Activated naive CD8-positive, alpha-beta T cell treated with anti-CD3 and anti-CD28 coated beads for 36 hours (primary cell): ENCODE results near the gene LORICRIN. TPM values are rescaled to one million over a fixed set of nuclear protein-coding genes. Genes with fewer than 3 reads are reported as not detected.

Experiments
- DNase-seq: peaks from one replicate; pipeline ENCODE4 v3.0.0; 2021
- H3K27ac Mint-ChIP-seq: one replicate; pipeline ENCODE4 v1.8.0; 2022; ENCODE audit warnings: mild to moderate bottlenecking, moderate library complexity, mixed read lengths
- H3K27me3 Mint-ChIP-seq: one replicate; pipeline ENCODE4 v1.8.0; 2022; ENCODE audit warnings: mild to moderate bottlenecking, mixed read lengths
- H3K36me3 Mint-ChIP-seq: one replicate; pipeline ENCODE4 v1.8.0; 2021; ENCODE audit warnings: mild to moderate bottlenecking, mixed read lengths
- H3K4me1 Mint-ChIP-seq: one replicate; pipeline ENCODE4 v1.8.0; 2021; ENCODE audit warnings: mixed read lengths
- H3K4me3 Mint-ChIP-seq: one replicate; pipeline ENCODE4 v1.8.0; 2022; ENCODE audit warnings: mild to moderate bottlenecking, moderate library complexity, mixed read lengths
- H3K9me3 Mint-ChIP-seq: one replicate; pipeline ENCODE4 v1.8.0; 2022; ENCODE audit warnings: mixed read lengths
- total RNA-seq, 2 experiments: library from RNA; stranded (reverse); gene quantifications; one replicate each; pipeline ENCODE4 v1.2.3, GENCODE V29; 2021

Gene LORICRIN
- total RNA-seq, 2 experiments from 2014 or later, result not detected

DNA sequence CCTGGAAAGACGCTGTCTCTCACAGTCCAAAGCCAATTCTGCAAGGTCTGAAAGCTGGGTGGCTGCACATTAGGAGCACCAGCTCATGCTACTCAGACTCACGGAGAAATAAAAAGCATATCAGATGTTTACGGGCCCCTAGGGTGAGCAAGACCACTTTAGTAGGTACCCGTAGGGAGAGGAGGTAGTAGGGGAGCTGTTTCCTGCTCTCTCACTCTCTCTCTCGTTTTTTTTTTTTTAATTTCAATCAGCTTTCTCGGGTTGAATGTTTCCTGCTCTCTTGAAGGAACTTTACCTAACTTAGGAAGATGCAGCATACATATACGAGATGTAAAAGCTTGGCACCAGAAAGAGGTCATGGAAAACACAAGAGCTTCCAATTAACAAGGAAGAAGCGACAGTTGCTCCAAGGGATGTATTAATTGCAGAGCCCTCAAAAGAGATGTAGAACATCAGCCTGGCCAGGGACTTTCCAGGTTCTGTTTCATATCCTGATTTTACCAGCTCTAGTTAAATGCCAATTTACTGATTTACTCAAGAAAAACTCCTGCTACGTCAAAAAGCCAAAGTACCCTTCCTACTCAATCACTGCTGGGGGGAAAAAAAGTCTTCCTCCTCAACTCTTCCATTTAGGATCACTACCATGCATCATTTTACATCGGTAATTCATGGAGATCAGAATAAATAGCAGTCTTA, 3.1 kb downstream of the LORICRIN start:
- peaks cover 66% of the 10 kb centered on the region for H3K27me3 Mint-ChIP-seq
- H3K4me3 Mint-ChIP-seq, result peak overlapping the region; percentile 57
- H3K9me3 Mint-ChIP-seq, result no peaks in the 10 kb centered on the region
- no peaks in the 10 kb centered on the region for H3K36me3 Mint-ChIP-seq
- H3K27ac Mint-ChIP-seq, result no peak overlapping the region
- peaks cover 25% of the 10 kb centered on the region for H3K4me1 Mint-ChIP-seq
- DNase-seq, result no peak

DNA sequence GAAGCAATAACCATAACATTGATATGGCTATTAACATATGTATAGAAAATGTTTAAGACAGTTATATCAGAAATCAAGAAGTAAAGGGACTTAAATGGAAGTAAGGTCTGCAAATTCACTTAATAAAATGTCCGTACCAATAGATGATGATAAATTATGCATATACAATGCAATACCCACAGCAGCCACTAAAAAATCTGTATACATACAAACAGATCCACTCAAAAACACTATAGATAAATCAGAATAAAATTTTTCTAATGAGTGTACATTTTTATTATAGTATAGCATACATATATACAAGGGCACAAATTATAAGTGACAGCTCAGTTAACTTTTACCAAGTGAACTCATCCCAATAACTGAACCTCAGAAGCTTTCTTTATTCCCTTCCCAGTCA, 6.0 kb downstream of the LORICRIN start:
- H3K27me3 Mint-ChIP-seq, result peaks cover 80% of the 10 kb centered on the region
- H3K9me3 Mint-ChIP-seq, result no peaks in the 10 kb centered on the region
- DNase-seq, result no peak
- peaks cover 22% of the 10 kb centered on the region for H3K4me1 Mint-ChIP-seq
- H3K4me3 Mint-ChIP-seq, result no peak overlapping the region
- H3K27ac Mint-ChIP-seq, result no peak overlapping the region
- no peaks in the 10 kb centered on the region for H3K36me3 Mint-ChIP-seq

DNA sequence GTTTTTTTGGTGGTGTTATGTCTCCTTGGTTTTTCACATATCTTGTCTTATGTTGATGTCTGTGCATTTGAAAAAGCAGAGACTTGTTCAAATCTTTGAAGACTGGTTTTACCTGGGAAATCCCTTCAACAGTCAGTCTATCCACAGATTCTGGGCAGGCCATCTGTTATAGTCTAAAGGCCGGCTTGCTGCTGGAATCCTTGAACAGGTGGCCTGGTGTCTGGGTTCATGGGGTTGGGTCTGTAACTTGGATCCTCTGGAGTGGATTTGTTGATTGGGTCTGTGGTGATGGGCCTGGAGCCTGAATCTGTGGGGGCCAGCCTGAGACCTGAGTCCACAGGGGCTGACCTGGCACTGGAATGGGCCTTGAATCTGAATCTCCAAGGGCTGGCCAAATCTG, 12.2 kb downstream of the LORICRIN start:
- Mint-ChIP-seq H3K27ac (no peak overlapping the region), H3K4me3 (no peak overlapping the region), H3K36me3 (no peaks in the 10 kb centered on the region), H3K4me1 (no peaks in the 10 kb centered on the region), H3K9me3 (no peaks in the 10 kb centered on the region), H3K27me3 (peaks cover 56% of the 10 kb centered on the region)
- DNase-seq, result no peak

DNA sequence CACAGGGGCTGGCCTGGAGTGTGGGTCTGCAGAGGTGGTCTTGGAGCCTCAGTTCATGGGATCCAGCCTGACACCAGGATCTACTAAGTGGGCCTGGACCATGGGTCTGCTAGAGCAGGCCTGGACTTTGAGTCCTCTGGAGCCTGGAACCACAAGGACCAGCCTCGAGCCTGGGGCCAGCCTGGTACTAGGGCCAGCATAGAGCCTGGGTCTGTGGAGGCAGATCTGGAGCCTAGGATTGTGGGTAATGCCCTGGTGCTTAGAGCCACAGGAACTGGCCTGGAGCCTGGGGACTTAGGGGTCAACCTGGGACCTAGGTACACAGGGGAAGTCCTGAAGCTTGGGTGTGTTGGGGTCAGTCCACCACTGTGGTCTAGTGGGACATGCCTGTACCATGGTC, 12.7 kb downstream of the LORICRIN start:
- Mint-ChIP-seq H3K27me3 (peaks cover 54% of the 10 kb centered on the region), H3K27ac (no peak overlapping the region), H3K9me3 (no peaks in the 10 kb centered on the region), H3K4me1 (no peaks in the 10 kb centered on the region), H3K4me3 (no peak overlapping the region), H3K36me3 (no peaks in the 10 kb centered on the region)
- no peak for DNase-seq

DNA sequence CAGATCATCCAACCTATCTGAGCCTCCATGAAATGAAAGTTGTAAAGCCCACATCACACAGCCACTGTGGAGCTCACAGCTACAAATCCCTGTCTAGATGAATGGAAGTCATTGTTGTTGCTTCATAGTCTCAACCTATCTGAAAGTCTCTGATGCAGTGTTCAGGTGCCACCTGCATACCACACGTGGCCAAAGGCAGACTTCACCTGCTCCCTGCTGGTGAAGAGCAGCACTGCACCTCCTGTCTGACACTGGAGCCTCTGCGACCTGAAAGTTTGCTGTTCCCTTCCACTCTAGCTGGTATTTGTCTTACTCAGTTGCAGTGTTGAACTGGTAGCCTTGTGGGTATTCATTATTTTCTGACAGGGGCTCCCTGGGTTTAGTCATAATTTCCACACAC, 18.4 kb downstream of the LORICRIN start:
- peak; percentile 41 for DNase-seq
- Mint-ChIP-seq H3K27ac (no peak overlapping the region), H3K4me1 (no peaks in the 10 kb centered on the region), H3K4me3 (no peak overlapping the region), H3K27me3 (peaks cover 33% of the 10 kb centered on the region), H3K36me3 (no peaks in the 10 kb centered on the region), H3K9me3 (no peaks in the 10 kb centered on the region)

DNA sequence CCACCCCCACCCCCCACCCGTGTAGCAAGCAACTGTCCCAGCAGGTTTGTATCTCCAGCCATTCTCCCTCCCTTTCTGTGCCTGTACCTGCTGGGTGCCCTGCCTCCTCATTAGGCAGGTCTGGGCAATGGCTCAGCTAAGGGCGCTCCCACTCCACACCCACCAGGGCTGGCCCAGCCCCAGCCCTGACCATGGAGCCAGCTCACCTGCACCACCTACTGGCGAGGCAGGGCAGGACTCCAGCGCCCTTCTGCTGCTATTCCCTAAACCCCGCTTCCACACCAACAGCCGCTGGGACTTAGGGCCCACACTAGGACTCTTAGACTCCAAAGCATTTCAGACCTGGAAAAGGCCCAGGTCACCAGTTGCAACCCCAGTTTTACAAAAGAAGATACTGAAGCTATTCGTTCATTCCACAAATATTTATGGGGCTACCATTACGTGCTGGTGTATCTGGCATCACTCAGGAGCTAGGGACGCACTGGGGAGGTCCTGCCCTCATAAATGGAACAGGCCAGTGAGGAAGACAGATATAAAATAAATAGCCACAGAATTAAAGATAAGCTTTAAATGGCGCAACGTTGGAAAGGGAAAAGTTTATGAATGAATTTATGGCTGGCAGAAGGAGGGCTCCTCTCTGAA, 29.3 kb downstream of the LORICRIN start:
- H3K27me3 Mint-ChIP-seq, result peaks cover 14% of the 10 kb centered on the region
- no peak overlapping the region for H3K4me3 Mint-ChIP-seq
- DNase-seq, result peak; percentile 34
- H3K36me3 Mint-ChIP-seq, result no peaks in the 10 kb centered on the region
- no peaks in the 10 kb centered on the region for H3K9me3 Mint-ChIP-seq
- no peak overlapping the region for H3K27ac Mint-ChIP-seq
- H3K4me1 Mint-ChIP-seq, result peaks cover 6% of the 10 kb centered on the region

DNA sequence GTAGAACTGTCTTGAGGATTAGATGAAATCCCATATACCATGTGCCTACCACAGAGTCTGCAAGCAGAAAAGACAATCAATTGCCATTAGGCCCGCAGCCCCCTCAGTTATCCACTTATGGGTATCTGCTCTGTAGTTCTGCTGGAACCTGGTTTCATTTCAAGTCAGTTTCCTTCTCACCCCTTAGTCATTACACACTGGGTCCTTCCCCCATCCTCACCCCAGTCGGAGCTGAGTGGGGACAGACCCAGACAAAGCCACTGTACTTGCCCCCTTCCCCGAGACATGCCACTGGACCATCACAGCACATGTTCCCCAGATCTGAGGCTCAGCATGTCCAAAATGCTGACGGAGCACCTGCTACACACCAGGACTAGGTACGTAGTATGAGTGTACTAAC, 32.0 kb downstream of the LORICRIN start:
- Mint-ChIP-seq H3K4me1 (peaks cover 11% of the 10 kb centered on the region), H3K9me3 (no peaks in the 10 kb centered on the region), H3K27ac (no peak overlapping the region), H3K4me3 (no peak overlapping the region), H3K27me3 (peaks cover 9% of the 10 kb centered on the region), H3K36me3 (no peaks in the 10 kb centered on the region)
- DNase-seq, result no peak

DNA sequence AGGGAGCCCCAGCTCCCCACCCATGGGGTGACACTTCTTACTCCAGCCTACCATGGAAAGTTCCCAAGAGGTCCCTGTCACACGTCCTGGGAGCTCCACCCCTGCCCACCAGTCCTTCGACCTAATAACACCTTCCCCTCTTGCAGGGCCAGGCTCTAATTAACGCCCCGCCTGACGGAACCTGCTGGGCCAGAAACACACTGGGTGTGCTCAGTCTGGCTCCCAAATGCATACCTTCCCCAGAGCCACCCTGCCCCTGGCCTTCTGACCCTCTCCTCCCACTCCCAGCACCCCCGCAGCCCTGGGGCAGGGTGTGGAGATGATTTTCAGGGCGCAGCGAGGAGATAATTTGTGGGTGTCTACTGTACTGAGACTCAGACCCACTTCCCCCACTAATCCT, 32.7 kb downstream of the LORICRIN start:
- Mint-ChIP-seq H3K36me3 (no peaks in the 10 kb centered on the region), H3K4me1 (peaks cover 11% of the 10 kb centered on the region), H3K27me3 (peaks cover 9% of the 10 kb centered on the region), H3K27ac (no peak overlapping the region), H3K9me3 (no peaks in the 10 kb centered on the region), H3K4me3 (no peak overlapping the region)
- DNase-seq, result no peak

DNA sequence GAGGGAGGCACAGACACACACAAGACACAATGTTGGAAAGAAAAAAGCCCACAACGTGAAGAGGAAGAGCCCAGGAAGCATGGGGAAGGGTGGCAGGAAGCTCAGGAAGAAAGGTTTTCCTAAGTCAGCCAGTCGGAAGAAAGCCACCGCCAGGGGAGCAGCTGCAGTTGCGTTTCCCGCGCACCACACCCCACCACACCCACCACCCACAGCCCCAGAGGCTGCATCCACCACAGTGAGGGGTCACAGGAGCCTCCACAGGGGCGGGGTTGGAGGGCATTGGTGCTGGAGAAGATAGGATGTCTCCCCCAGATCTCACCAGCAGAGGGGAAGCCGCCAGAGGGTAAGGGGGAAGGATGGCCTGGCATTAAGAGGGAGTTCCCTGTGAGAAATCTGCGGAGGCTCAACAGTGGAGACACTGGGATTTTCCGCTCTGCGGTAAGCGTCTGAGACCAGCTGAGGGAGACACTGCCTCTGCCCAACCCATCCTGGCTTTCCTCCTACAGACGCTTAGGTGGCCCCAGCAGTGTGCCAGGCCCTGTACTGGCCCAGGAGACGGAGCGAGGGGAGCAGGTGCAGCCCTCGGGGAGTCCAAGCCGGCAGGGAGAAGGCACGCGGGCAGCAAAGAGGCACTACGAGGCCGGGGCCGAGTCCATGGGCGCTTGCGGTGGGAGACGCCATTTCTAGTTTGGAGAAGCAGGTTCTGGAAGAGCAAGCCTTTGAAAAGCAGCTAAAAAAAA, 33.4 kb downstream of the LORICRIN start:
- DNase-seq, result no peak
- H3K27me3 Mint-ChIP-seq, result peaks cover 9% of the 10 kb centered on the region
- H3K27ac Mint-ChIP-seq, result no peak overlapping the region
- no peaks in the 10 kb centered on the region for H3K9me3 Mint-ChIP-seq
- H3K4me3 Mint-ChIP-seq, result no peak overlapping the region
- H3K36me3 Mint-ChIP-seq, result no peaks in the 10 kb centered on the region
- H3K4me1 Mint-ChIP-seq, result peaks cover 11% of the 10 kb centered on the region

DNA sequence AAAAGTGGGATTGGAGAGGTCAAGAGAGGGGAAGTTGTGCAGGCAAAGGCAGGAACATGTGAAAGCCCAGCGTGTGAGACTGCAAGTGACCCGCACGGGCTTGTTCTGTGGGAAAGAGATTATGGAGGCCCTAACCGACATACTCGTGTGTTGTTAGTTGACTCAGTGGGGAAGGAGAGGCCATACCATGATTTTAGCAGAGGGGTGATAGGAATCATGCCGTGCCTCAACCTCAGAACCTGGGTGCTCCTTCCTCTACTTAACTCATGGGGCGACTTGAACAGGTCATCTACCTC, 33.9 kb downstream of the LORICRIN start:
- Mint-ChIP-seq H3K27ac (no peak overlapping the region), H3K9me3 (no peaks in the 10 kb centered on the region), H3K27me3 (peaks cover 9% of the 10 kb centered on the region), H3K36me3 (no peaks in the 10 kb centered on the region), H3K4me1 (peaks cover 11% of the 10 kb centered on the region), H3K4me3 (no peak overlapping the region)
- no peak for DNase-seq

DNA sequence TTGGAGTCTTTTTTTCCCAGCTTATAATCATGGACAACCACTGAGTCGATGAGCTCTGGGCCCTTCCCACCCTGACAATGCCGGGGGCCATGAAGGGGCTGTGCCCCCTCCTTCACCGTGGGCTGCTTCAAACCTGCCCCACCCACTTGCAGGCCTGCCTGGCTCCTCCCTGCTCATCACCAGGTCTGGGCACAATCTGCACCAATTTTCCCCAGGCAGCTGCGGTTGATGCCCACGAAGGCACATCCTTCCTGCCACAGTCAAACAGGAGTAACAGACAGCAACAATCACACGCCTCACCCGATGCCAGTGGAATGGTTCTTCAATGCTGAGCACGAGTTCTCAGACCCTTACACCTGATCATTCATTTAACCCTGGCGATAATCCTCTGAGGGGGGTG, 34.4 kb downstream of the LORICRIN start:
- Mint-ChIP-seq H3K27ac (no peak overlapping the region), H3K4me3 (no peak overlapping the region), H3K36me3 (no peaks in the 10 kb centered on the region), H3K4me1 (peaks cover 11% of the 10 kb centered on the region), H3K27me3 (peaks cover 9% of the 10 kb centered on the region), H3K9me3 (no peaks in the 10 kb centered on the region)
- no peak for DNase-seq

DNA sequence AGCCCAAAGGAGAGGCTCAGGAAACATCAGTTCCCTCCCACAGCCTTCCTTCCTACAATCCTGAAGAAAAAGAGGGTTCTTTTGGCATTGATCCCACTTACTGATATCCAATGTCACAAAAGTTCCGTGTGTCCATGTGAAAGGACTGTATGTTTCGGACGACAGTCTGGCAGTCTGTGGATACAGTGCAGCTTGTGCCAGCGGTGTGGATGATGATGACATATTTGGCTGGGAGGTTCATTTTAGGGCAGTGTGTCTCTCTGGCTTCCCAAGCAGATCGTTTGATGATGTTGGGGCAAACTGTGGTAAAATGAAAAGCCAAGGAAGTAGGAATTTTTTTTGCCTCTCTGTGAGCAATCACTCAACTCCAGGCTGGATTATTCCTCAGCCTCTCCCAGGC, 42.8 kb downstream of the LORICRIN start:
- no peaks in the 10 kb centered on the region for H3K36me3 Mint-ChIP-seq
- no peak for DNase-seq
- H3K4me3 Mint-ChIP-seq, result no peak overlapping the region
- no peak overlapping the region for H3K27ac Mint-ChIP-seq
- H3K9me3 Mint-ChIP-seq, result no peaks in the 10 kb centered on the region
- no peaks in the 10 kb centered on the region for H3K4me1 Mint-ChIP-seq
- no peaks in the 10 kb centered on the region for H3K27me3 Mint-ChIP-seq

DNA sequence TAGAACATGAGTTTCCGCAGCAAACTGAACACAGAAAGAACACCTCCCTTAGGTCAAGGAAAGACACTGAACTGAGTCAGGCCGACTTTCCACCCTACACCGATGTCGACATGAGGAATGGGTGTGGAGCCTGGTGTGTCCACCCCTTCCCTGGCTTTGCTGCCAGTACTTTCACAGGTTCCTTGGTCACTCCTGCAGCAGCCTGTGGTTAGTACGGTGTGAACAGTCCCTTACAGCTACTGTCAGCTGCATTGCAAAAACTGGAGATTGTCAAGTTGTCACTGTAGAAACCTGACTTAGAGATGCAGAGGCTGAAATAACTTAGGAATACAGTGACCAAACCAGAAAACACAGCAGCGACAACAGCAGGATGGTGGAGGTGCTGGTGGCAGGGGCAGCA, 46.2 kb downstream of the LORICRIN start:
- no peak for DNase-seq
- no peaks in the 10 kb centered on the region for H3K9me3 Mint-ChIP-seq
- H3K36me3 Mint-ChIP-seq, result no peaks in the 10 kb centered on the region
- H3K4me1 Mint-ChIP-seq, result no peaks in the 10 kb centered on the region
- no peaks in the 10 kb centered on the region for H3K27me3 Mint-ChIP-seq
- no peak overlapping the region for H3K4me3 Mint-ChIP-seq
- no peak overlapping the region for H3K27ac Mint-ChIP-seq

DNA sequence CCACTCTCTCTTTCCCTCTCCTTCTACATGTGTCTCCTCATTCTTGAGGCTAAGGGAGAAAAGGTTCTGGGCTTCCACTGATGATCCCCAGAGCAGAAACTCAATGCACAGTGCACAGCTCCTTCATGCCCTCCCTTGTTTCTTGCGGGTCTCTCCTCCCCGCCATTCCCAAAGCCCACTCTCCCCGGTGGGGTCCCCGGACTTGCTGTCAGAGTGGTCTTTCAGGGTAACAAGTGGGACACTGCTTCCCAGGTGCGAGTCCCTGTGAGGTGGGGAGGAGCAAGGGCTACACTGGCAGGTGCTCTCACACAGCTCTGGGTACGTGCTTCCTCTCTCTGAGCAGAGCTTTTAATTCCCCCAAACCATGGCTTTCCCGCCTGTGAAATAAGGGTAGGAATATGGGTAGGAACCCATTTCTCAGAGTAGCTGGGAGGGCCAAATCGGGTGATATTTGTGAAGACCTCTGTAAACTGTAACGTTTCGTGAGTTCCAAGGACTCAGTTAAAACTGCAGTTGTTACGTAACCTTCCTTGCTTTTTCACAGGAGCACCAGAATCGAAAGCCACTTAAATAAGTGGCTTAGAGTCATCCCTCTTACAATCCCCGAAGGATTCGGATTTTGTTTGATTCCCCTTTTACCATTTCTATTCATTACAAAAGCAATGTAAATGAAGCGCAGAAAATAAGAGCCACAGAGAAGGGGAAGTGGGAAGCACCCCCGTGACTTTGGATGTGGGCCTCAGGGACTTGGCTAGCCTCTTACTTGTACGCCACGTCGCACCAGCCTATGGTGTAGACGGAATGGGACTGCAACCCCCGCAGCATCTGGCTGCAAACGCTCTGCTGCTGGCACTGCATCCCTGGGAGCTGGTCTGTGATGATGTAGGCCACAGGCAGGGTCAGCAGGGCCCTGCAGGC, 47.1 kb downstream of the LORICRIN start:
- Mint-ChIP-seq H3K27me3 (no peaks in the 10 kb centered on the region), H3K9me3 (no peaks in the 10 kb centered on the region), H3K27ac (no peak overlapping the region), H3K4me1 (no peaks in the 10 kb centered on the region), H3K36me3 (no peaks in the 10 kb centered on the region), H3K4me3 (no peak overlapping the region)
- no peak for DNase-seq

DNA sequence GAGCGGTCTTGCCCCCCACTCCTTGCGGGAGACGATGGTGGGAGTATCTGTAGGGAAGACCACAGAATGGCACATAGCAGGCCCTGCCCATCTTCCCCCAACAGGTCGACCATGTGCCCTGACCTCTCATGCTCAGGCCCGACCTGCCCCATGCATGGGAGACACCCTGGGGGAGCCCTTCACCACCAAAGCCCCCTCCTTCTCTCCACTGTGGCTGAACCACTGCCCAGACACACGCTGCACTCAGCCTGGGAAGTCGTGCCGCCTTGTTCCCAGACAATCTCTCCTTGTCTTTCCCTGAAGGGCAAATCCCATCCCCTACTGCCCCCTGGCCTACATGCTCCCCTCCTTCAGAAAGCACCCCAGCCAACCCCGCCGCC, 47.7 kb downstream of the LORICRIN start:
- Mint-ChIP-seq H3K36me3 (no peaks in the 10 kb centered on the region), H3K27ac (no peak overlapping the region), H3K27me3 (no peaks in the 10 kb centered on the region), H3K4me1 (no peaks in the 10 kb centered on the region), H3K9me3 (no peaks in the 10 kb centered on the region), H3K4me3 (no peak overlapping the region)
- DNase-seq, result no peak
